HG03469 (cell line): Measurements from ENCODE around the gene MACROD2.
"Not testable (repeated sequence)": the region's sequence is repeated elsewhere in the genome, so short reads cannot be mapped to it uniquely, and the experiment has no call there.

Experiments used
- ATAC-seq: cut with Tn5 transposase; IDR thresholded peaks from one replicate; pipeline ENCODE4 v1.9.1; 2021; ENCODE audit warnings: mild to moderate bottlenecking, moderate library complexity, moderate number of reproducible peaks; ENCODE audit not compliant: unreplicated experiment

The MACROD2 gene

DNA sequence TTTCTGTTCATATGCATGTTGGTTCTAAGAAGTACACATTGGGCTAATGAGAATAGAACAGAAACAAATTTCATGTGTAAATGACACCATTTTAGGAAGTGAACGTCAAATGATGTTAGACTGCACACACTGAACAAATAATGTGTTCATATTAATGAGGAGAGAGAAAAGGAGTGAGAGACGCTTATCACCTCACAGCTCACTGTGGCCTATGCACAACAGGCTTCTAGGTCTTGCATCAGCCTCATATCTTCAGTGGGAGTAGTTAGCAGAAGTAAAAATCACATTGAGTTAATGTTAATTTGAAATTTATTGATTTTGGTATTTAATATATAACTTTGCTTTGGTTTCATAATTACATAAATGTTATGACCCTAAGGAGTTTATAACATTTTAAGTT, 454.9 kb downstream of the MACROD2 start:
- no peak for ATAC-seq

GRCh38 chr20:14451458-14451857, 456.1 kb downstream of the MACROD2 start:
- ATAC-seq = no peak

DNA sequence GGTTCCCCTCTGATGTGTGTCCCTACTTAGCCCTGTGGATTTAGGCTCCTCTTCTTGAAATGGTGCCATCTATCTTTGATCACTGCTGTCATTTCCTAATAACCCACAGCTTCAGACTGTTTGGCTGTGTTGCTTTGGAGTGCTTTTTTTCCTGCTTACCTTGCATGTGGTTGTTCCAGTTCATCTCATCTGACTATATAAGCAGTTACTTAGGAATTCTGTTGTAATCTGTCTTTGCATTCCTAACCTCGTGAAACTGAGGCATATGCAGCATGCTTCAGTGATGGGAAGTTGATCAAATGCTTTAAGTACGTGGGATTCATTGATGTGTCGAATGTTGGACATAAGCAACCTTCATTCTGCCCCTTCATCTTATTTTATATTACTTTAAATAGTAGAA, 457.9 kb downstream of the MACROD2 start:
- no peak for ATAC-seq

GRCh38 chr20:14454296-14454695, 459.0 kb downstream of the MACROD2 start:
- no peak for ATAC-seq

- ATAC-seq = not testable (repeated sequence)
Measured at GRCh38 chr20:14467104-14467827, 471.9 kb downstream of the MACROD2 start.

- no peak for ATAC-seq
Measured at GRCh38 chr20:14470231-14470899, 475.0 kb downstream of the MACROD2 start.

- no peak for ATAC-seq
Measured at GRCh38 chr20:14470977-14471661, 475.8 kb downstream of the MACROD2 start.

GRCh38 chr20:14477125-14477524, 481.8 kb downstream of the MACROD2 start:
- ATAC-seq = no peak

DNA sequence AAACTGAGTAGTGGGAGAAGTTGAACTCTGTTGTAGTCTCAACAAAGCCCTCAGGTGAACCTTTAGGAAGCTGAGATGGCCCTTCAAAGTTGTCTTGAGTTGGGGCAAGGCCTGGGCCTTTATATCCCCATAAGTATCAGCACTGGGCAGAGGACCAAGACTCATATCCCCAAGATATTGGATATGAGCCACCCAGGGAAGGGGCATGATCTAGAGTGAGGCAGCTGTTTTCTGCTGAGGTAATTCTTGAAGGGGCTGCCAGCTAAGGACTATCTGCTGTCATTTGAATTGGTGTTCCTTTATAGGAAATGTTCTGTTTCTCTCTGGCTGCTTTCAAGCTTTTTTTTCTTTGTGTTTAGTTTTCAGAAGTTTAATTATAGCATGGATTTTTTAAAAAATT, 482.8 kb downstream of the MACROD2 start:
- no peak for ATAC-seq

GRCh38 chr20:14481863-14482262, 486.5 kb downstream of the MACROD2 start:
- no peak for ATAC-seq

- ATAC-seq = no peak
Measured at GRCh38 chr20:14488212-14488611, 492.9 kb downstream of the MACROD2 start.

- ATAC-seq = no peak
Measured at GRCh38 chr20:14488756-14489479, 493.6 kb downstream of the MACROD2 start.

DNA sequence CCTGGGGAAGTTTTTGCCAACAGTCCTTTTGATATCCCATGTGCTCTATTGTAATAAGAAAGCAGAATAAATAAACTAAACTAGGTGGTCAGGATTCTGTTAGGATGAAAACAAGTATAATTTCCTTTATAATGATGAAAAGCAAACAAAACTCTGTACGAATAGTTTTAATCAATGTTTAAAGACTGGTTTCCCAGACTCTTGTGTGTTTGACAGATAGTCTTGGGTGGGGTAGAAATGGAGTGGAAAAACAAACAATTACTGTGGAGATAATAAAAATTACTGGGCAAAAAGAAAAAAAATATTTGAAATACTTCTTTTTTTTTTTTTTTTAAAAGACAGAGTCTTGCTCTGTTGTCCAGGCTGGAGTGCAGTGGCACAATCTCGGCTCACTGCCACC, 494.2 kb downstream of the MACROD2 start:
- no peak for ATAC-seq

- no peak for ATAC-seq
Measured at GRCh38 chr20:14491436-14491835, 496.1 kb downstream of the MACROD2 start.

GRCh38 chr20:14493408-14493807, 498.1 kb downstream of the MACROD2 start:
- ATAC-seq = no peak

- ATAC-seq = no peak
Measured at GRCh38 chr20:14494355-14494754, 499.0 kb downstream of the MACROD2 start.

- no peak for ATAC-seq
Measured at GRCh38 chr20:14495066-14495465, 499.8 kb downstream of the MACROD2 start.

GRCh38 chr20:14497004-14497403, 501.7 kb downstream of the MACROD2 start:
- no peak for ATAC-seq

DNA sequence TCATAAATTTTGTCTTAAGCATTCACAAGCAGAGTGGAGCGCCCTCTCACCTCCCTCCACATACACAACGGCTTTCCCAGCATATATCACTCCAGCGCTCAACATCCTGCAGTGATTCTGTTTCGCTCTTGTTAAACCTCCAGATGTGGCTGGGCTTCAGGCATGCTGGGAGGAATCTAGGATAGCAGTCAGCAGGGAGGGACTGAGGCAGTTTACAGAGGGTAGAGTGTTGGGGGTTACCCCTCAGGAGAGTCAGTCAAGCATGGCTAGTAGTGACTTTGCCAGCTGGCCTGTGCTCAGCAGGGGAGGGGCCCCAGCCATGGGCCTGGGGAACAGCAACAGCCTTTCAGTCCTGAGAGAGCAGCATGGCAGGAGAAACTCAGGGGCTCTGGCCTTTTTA, 503.5 kb downstream of the MACROD2 start:
- ATAC-seq = no peak

GRCh38 chr20:14505476-14505875, 510.2 kb downstream of the MACROD2 start:
- ATAC-seq = no peak

DNA sequence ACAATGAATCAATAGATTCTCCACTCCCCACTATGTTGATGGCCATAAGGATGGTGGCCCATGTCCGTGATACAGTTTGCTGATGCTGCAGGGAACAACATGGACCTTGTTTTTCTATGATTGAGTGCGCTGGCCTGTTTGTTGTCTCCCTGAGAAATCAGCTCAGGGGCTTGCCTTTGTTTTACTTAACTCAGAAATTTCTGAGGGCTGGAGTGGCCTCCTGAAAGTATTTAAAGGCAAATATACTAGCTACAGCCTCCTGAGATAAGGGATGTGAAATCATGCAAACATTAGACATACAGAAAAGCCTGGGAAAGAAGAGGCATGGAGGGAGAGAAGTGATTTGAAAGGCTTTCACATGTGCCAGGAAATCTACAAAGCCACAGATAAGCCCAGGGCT, 512.4 kb downstream of the MACROD2 start:
- no peak for ATAC-seq
